GM19452 (cell line): ENCODE measurements around the gene SAMM50.

Experiments
- ATAC-seq: cut with Tn5 transposase; IDR thresholded peaks from one replicate; pipeline ENCODE4 v1.9.1; 2021; ENCODE audit not compliant: unreplicated experiment

The SAMM50 gene

DNA sequence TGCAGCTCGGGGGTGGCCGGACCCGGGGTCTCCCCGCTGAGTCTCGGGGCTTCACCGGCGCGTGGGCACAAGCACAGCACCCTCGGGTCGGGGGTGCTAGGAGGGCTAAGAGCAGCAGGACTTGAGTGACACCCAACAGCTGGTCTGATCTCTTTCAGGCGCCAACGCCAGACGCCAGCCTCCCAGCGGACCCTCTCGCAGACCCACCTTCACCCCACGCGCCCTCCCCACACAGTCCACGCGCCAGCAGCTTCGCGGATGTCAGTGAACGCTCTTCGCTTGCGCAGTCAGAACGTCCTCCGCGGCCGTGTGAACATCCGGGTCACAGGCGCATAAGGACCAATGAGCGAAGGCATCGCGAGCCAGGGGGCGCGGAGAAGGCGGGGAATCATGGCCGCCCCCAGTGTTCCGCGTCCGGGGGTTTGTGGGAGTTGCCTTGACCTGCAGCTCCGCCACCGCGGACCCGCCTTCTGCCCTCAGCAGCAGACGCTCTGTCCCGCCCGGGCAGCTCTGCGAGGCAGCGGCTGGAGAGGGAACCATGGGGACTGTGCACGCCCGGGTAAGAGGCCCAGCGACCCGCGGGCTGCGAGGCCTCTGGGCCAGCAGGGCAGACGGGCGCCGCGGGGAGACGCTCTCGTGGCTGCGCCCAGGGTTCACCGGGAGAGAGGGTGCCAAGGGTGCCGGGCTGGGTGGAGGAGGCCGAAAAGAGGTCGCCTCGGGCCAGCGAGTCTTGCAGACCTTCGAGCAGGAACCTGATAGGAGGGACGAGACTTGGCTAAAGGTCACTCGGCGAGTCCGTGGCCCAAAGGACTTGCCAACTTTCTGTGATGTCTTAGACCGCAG lies at the start of gene SAMM50:
TSS of gene SAMM50 (plus strand) at position 403 of the 843 bp plus-strand sequence. CDS start at position 539, 136 bp downstream.
- ATAC-seq, result peak; percentile 92

DNA sequence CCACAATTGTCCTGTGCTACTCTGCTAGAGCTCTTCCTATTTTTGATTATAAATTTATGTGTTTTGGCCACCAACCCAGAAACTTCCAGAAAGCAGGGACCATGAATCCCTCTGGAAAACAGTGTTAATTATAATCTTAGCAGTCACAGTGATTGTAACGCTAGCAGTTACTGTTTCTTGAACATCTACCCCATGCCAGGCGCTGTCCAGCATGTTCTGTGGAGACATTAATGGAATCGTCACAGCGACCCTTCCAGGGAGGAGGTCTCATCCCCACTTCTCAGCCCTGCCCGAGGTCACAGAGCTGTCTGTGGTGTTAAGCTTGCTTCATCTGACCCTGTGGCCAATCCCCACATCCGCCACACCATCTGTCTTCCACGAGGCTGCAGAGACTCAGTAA lies 49.6 kb upstream of the SAMM50 start:
- no peak for ATAC-seq

DNA sequence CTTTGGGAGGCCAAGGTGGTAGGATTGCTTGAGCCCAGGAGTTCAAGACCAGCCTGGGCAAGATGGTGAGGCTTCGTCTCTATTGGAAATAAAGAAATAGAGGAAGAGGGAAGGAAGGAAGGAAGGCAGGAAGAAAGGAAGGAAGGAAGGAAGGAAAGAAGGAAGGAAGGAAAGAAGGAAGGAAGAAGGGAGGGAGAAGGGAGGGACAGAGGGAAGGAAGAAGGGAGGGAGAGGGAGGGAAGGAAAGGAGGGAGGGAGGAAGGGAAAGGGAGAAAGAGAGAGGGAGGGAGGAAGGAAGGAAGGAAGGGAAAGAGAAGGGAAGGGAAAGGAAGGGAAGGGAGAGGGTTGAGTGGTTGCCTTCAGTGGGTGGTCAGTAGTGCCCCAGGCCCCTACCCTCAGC lies 45.5 kb upstream of the SAMM50 start:
- no peak for ATAC-seq

DNA sequence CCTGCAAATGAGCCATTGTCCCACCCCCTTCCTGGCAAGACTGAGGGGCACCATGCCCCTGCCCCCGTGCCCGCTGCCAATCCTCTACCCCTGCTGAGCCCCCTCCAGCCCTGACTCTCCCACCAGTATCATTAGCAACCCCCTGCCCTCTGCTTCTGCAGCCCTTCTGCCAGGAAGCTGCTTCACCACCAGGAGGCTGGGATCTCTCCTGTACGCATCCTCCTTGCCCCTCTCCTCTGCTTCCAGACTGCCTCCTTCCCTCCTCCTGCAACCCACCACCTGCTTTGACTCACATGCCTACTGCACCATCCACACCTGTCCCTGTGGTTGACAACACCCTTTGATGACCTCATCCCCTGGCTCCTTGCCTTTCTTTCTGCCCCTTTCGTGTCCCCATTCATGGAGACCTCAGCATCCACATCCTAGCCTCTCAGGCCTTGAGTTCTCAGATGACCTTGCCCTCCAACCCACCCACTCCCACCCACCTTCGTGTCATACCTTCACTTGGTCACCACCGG lies 45.0 kb upstream of the SAMM50 start:
- no peak for ATAC-seq

DNA sequence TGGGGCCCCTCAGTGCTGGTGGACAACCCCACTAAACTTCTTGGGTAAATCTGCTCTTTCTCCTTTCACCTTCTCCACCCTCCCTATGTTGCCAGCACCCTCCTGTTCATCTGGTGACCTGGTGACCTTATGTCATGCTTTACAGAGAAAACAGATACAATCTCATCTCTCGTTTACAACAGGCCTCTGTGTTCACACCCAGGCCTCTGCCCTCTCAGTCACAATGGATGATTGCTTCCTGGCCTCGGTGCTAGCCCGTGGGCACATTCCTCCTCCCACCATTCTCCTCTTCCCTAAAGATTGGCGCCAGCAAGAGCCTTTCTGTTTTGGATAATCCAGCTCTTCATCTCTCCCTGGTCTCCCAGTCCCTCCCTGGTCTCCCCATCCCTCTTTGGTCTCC lies 43.9 kb upstream of the SAMM50 start:
- no peak for ATAC-seq

DNA sequence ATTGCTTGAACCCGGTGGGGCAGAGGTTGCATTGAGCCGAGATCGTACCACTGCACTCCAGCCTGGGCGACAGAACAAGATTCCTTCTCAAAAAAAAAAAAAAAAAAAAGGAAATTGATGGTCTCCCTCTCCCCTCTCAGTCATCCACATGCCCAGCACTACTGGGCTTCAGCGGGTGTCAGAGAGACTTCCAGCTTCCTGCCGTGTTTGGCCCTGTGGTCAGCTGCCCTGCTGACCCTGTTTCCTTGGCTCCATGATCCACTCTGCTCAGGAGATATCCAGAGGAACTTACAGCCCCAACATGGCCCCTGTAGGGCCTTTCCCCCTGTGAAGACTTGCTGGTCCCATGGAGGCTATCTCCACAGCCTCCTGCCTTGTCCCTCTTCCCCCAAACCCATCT lies 37.7 kb upstream of the SAMM50 start:
- ATAC-seq, result no peak

DNA sequence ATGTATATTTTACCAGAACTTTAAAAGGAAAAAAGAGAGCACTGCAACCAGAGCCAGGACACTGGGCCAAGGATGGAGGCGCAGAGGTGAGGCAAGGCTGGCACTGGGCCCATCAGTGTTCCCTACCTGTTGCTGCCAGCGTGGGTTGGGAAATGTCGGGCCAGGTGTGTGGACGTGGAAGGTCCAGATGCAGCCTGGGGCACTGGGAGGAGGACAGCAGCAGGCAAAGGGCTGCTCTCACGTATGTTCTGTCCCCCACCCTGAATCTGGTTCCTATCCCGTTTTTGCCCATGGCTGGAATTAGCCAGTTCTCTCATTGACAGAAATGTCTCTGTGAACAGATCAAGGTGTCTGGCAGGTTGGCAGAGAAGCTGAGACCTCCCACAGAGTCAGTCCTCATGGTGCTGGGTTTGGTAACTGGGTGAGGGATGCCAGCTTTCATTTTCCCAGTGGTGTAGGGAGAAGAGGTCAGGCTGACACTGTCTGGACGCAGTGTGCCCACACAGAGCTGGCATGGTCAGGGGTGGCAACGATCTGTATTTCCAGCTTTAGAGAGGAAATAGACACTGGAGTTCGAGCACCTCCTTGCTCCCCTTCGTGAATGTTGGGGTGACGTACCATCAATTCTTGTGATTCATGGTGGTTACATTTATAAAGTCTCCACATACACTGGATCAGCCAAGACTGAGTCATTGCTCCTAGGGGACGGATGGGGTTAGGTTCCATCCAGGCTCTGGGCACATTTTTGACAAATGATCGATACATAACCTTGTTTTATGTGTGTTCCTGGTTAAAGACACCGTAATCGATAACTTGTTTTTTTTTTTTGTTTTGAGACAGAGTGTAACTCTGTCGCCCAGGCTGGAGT lies 35.9 kb upstream of the SAMM50 start:
- no peak for ATAC-seq

DNA sequence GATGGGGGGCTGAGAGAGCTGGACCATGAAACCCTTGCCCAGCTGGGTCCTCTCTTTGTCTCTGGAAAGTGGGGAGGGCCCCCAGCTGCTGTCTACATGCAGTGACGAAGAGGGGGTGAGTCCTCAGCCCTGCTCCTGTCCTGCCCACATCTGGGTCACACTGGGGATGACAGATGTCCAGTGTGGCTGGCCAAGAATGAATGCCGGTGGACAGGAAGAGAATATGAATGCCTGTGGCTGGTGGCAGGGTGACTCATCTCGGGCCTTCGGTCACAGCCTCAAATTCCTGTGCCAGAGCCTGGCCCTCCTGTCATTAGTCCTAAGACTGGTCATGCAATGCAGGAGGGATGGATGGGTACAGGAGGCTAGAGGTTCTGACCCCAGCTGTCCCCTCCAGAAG lies 33.9 kb upstream of the SAMM50 start:
- ATAC-seq, result no peak

DNA sequence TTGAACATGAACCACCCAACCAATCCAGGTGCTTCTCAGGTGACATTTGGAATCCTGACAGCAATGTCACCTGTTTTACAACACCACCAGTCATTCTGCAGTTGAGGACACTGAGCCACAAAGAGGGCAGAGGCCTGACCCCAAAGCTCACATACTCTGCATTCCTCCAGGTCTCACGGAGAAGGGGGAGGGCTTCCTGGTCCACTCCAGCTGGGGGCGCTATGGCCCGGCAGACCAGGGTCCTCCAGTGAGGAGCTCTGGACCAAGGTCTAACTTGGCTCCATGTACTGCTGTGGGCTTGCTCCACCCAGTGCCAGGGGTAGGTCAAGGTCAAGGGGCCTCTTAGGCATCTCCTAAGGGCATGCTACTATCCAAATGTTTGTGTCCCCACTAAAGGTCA lies 33.1 kb upstream of the SAMM50 start:
- no peak for ATAC-seq

DNA sequence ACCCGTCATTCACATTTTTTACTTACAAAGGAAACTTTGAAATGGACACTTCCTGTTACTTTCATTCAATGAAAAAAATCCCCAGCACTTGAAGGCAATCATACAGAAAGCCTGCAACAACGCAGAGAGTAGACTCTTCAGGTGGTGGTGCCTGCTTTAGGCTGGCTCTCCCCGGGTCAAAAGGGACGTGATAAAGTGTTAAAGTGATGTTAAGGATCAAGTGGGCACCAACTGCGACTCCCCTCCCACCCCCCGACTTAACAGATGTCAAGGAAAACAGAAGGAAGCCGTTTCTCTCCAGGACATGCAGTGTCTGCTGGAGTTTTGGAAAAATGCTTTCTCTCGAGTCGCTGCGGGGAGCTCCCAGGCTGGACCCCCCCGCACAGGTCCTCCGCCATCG lies 32.1 kb upstream of the SAMM50 start:
- no peak for ATAC-seq

DNA sequence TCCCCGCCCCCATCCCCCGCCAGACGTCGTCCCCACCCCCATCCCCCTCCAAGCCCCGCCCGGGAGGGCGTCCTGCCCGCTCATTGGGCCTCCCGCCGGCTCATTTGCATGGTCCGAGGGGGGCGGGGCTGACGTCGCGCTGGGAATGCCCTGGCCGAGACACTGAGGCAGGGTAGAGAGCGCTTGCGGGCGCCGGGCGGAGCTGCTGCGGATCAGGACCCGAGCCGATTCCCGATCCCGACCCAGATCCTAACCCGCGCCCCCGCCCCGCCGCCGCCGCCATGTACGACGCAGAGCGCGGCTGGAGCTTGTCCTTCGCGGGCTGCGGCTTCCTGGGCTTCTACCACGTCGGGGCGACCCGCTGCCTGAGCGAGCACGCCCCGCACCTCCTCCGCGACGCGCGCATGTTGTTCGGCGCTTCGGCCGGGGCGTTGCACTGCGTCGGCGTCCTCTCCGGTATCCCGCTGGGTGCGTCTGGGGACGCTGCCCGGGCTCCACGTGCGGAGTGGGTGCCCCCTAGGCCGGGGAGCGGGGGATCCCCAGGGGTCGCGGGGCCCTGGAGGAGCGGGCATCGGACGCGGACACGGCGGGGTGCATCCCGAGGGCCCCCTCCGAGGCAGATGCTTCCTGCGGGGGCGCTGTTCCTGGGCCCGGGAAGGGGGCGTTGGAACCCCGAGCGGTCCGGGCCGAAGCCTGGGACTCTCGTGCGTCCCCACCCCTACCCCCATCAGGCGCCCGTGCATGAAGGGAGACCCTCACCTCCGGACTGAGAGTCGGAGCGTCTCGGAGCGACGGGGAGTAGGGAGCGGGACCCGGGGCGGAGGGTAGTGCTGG lies 31.4 kb upstream of the SAMM50 start, which contains the start of gene PNPLA3:
TSS of gene PNPLA3 (plus strand) at position 175 of the 834 bp plus-strand sequence. CDS start at position 282, 107 bp downstream.
- ATAC-seq, result no peak

DNA sequence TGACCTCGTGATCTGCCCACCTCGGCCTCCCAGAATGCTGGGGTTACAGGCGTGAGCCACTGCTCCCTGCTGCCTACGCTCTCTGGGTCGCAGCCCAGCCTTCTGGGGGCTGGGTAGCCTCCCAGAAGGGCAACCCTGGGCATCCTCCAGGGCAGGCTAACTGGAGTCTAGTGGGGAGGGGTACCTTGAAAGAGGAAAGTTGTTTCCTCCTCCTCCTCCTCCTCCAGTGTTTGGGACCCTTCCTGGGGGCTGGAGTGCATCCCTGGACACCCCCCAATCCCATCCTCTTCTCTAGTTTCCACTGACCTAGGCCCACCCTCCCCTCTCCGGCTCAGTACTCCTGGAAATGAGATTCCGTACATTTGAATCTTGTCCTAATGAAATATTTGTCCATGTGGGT lies 30.4 kb upstream of the SAMM50 start:
- ATAC-seq, result no peak

DNA sequence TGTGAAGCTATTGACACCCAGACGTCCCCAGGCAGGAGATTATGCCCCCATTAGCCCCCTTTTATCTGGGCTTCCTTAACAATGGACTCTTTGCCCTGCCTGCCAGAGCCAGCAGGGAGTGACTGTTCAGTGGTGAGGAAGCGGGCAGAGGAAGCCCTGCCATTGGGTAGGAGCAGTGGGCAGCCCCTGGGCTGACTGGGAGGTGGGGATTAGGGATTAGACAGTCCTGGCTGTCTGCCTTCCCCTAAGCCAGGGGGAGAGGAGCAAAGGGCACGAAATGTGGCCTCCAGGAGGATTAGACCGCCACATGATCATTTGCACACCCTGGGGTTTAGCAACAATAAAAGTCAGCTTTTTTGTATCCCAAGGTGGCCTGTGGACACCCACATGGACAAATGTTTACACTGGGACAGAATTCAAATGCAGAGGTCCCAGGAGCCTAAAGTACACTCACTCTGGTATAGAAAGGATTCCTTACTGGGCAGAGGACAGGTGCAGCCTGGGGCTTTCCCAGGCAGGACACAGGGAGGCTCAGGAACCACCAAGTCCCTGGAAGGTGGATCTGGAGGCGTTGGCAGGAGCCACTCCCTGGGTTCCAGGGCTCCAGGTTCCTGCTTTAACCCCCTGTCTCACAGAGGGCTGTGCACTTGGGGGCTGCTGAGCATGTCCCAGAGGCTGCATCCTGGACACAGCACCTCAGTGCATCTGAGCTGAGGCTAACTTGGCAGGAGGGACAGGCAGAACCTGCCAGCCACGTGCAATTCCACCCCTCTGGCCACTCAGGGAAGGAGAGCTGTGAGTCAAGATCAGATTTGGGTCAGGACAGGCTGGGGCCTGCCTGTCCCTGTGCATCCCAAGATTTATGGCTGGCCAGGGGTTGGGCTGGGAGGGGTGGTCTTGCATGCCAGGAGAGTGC lies 29.6 kb upstream of the SAMM50 start:
- ATAC-seq, result no peak

DNA sequence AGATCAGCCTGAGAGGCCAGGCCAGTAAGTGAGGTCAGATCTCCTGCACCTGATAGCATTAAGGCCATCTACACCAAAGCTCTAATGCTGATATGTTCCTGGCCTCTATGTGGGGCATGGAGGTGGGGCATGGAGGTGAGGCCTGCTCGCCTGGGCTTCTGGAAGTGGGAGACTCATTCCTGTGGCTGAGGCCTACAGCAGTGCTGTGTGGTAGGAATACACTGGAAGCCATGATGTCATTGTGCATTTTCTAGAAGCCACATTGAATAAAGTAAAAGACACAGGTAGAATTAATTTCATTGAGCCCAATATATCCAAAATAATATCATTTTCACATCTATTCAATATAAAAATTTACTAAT lies 28.9 kb upstream of the SAMM50 start:
- ATAC-seq, result no peak

DNA sequence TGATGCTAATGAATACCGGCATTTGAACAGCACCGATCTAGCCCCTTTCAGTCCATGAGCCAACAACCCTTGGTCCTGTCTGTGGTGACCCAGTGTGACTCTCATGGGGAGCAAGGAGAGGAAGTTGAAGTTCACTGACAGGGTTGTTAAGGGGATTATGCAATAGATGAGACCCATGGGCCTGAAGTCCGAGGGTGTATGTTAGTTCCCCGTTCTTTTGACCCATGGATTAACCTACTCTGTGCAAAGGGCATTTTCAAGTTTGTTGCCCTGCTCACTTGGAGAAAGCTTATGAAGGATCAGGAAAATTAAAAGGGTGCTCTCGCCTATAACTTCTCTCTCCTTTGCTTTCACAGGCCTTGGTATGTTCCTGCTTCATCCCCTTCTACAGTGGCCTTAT lies 26.8 kb upstream of the SAMM50 start:
- no peak for ATAC-seq

DNA sequence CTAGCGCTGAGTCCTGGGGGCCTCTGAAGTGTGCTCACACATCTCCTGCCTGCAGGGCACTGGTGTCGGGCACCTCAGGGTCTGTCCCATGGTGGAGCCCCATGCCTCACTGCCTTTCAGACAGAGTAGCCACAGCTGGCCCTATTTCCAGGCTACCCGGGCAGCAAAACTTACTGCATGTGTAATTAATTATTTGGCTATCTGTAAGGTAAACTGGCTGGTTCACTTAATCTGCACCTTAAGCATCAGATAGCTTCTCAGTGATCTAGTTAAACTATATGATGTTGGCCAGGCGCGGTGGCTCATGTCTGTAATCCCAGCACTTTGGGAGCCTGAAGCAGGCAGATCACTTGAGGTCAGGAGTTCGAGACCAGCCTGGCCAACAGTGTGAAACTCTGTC lies 26.3 kb upstream of the SAMM50 start:
- no peak for ATAC-seq

DNA sequence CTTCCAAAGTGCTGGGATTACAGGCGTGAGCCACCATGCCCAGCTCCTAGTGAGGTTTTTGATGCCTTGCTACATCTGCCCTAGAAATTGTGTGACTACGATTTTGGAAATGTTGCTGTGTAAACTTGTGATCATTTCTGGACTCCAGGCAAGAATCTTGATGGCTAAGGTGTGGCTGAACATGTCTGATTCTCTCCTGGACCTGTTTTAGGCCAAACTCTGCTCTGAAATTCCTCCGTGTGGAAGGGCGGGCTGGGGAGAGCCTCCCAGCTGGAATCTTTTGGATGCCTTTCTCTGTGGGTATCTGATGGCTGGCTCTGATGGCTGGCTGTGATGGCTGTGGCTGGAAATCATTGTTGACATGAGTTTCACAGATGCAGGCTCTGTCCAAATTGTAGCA lies 23.5 kb upstream of the SAMM50 start:
- ATAC-seq, result no peak

DNA sequence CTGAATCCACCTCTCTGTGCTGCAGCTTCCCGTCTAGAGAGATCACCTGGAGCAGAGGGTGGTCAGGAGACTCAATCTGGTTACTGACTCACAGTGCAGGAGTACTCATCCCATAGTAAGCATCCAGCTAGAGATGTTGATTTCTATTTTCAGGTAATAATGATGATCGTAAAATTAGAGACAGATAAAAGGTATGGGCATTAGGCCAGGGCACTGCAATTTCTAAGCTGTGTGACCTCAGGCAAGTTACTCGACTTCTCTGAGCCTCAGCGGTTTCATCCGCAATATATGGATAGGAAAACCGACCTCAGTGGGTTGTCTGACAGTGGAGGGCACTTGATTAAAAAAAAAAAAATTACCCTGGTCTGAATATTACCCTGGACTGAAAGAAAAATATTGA lies 13.8 kb upstream of the SAMM50 start:
- ATAC-seq, result no peak

DNA sequence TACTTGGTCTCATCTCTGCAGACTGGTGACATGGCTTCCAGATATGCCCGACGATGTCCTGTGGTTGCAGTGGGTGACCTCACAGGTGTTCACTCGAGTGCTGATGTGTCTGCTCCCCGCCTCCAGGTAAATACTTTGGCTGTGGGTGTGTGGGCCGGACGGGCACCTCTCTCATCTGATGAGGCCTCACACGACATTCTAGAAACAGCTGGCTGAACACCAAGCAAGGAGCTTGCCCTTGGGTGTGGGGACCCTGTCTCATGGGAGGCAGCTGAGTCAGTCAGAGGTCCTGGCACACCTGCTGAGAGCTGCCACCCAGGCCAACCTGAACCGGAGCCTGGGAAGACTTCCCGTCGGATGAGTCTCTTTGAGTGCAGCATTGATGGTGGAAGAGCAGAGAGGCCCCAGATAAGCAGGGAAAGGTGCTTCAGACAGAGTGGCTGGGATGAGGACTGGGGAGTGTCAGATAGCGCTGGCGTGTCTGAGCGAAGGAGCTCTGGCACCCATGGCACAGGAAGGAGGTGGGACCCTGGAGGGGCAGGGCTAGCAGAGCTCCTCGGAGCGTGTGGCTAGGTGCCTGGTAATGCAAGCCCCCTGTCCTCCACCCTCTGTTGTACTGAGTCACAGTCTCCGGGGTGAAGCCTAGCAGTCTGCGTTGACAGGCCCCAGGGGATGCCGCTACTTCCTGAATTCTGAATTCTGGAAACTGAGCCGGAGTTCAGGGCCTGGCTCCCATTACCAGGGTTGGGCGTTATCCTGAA lies 10.4 kb upstream of the SAMM50 start:
- ATAC-seq, result no peak
